CD4-positive, alpha-beta T cell treated with Interleukin-15 for 4 hours (primary cell): ENCODE data around the gene PCSK5.

Experiments
- DNase-seq: peaks from one replicate; pipeline ENCODE4 v3.0.0-alpha.2; 2020; ENCODE audit warnings: low spot score

The PCSK5 gene

GRCh38 chr9:76191493-76191892, 301.0 kb downstream of the PCSK5 start:
- DNase-seq: no peak

- DNase-seq: no peak
Observed at GRCh38 chr9:76192013-76192412, 301.5 kb downstream of the PCSK5 start.

GRCh38 chr9:76194896-76195295, 304.4 kb downstream of the PCSK5 start:
- DNase-seq: no peak

GRCh38 chr9:76198336-76198735, 307.9 kb downstream of the PCSK5 start:
- no peak for DNase-seq

- no peak for DNase-seq
Observed at GRCh38 chr9:76200315-76200714, 309.8 kb downstream of the PCSK5 start.

- no peak for DNase-seq
Observed at GRCh38 chr9:76200745-76201144, 310.3 kb downstream of the PCSK5 start.

GRCh38 chr9:76203373-76203772, 312.9 kb downstream of the PCSK5 start:
- no peak for DNase-seq

GRCh38 chr9:76206821-76207220, 316.3 kb downstream of the PCSK5 start:
- no peak for DNase-seq

GRCh38 chr9:76213751-76214150, 323.3 kb downstream of the PCSK5 start:
- DNase-seq: no peak

- DNase-seq: no peak
Observed at GRCh38 chr9:76215066-76215465, 324.6 kb downstream of the PCSK5 start.

- DNase-seq: no peak
Observed at GRCh38 chr9:76216161-76216649, 325.7 kb downstream of the PCSK5 start.

GRCh38 chr9:76218117-76218885, 327.8 kb downstream of the PCSK5 start:
- no peak for DNase-seq

GRCh38 chr9:76218886-76219445, 328.5 kb downstream of the PCSK5 start:
- DNase-seq: no peak

- DNase-seq: no peak
Observed at GRCh38 chr9:76219560-76220151, 329.2 kb downstream of the PCSK5 start.

GRCh38 chr9:76221423-76221822, 330.9 kb downstream of the PCSK5 start:
- DNase-seq: no peak

GRCh38 chr9:76223749-76224340, 333.4 kb downstream of the PCSK5 start:
- DNase-seq: no peak

GRCh38 chr9:76227156-76227555, 336.7 kb downstream of the PCSK5 start:
- no peak for DNase-seq

GRCh38 chr9:76231001-76231400, 340.5 kb downstream of the PCSK5 start:
- no peak for DNase-seq

GRCh38 chr9:76232861-76233489, 342.5 kb downstream of the PCSK5 start:
- DNase-seq: no peak

- DNase-seq: no peak
Observed at GRCh38 chr9:76240578-76240977, 350.1 kb downstream of the PCSK5 start.

GRCh38 chr9:76245518-76245917, 355.0 kb downstream of the PCSK5 start:
- no peak for DNase-seq

- DNase-seq: no peak
Observed at GRCh38 chr9:76246680-76247079, 356.2 kb downstream of the PCSK5 start.
